ENCODE results near the gene SMOC1.

SMOC1 gene

DNA sequence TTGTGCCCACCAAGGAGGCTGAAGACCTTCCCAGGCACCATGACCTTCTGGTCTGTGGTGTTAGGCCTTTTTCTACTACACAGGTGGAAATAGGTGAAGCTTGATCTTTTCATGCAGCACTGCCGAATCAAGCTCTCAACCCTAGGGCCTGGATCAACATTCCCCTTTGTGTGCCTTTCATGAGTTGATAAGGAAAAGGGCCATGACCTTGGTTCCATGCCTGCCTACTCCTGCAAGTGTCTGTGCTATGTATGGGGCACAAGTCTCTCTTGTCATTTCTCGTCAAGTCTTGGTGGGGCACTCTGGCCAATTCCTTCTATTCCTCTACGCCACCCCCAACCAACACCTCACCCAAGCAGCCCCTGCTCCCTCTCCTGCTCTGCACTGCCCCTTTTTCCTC, 155.0 kb downstream of the SMOC1 start:
- no peak for DNase-seq (ENCODE audit: low read depth)

DNA sequence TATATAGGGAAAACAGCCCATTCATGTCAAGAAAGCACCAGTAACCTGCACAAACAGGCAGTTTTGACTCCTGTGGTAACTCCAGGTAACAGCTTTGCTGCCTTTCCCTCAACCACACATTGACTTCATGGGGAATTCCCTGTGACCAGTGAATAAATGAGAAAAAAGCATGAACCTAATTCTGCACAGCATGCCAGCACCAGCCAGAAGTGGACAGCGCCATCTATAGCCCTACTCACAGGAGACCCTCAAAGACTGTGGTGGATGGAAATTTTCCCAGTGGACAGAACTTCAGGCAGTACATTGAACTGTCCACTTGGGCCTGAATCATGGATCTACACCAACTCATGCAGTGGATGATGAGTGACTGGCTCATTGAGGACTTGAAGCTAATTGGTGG, 157.4 kb downstream of the SMOC1 start:
- no peak for DNase-seq (ENCODE audit: low read depth)

DNA sequence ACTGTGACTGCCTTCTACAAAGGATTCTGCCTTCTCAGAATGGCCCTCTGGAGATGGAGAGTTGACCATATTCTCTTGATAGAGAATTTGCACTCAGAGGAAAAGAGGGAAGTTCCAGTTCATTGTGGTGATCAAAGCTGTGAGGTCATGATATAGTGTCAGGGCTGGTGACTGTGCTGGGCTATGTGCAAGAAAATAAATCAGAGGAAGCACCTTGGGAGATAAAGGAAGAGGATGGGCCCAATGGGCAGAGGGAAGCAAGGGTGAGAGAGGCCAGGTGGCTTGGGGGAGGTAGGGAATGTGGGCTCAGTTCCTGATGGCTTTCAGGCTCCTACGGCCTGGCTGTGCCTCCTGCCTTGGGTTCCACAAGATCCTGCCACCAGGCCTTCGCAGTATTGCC, 163.8 kb downstream of the SMOC1 start:
- no peak for DNase-seq (ENCODE audit: low read depth)

DNA sequence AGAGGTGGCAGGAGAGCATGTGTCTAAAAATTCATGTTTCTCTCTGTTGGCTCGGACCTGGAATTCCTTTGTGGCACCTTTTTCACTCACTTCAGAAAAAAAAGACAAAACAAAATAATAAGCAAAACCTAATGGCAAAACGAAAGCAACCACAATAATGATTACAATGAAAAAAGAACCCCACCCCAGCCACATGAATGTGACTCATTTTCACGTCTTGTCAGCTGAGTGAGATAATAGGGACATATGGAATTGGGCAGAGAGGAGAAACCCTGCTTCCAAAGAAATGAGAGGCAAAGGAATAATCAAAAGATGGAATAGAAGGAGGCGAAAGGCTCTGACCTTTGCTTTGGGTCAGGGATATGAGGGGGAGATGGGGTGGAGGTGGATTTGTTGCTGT, 166.1 kb downstream of the SMOC1 start:
- DNase-seq (ENCODE audit: low read depth) = no peak

DNA sequence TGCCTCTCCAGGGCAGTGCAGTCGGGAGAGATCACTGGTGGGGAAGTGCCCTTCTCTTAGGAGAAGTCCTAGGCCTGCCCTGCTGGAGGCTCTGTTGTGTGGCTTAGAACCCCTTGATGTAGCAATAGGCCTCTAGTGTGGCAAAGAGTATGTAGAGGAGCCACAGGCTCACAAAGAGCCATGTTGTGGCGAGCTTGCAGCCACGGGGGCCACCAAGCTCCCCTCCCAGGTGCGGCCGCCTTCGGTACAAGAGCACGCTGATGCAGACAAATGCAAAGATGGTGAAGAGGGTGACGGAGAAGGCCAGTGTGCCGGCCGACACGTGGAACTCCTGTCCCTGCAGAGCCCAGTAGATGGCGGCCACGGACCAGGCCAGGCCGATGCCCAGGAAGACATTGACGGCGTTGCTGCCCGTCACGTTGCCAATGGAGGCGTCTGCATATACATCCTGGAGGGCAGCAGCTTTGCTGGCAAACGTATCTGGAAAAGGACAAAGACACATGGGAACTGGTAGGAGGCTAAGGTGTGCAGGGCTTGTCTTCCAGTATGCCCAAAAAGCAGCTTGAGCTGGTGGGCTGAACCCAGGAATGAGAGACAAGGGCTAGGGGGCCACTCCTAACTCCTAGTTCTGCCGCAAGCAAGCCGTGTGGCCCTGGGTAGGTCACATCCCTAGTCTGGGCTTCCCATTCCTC, 166.8 kb downstream of the SMOC1 start:
- DNase-seq (ENCODE audit: low read depth) = no peak

DNA sequence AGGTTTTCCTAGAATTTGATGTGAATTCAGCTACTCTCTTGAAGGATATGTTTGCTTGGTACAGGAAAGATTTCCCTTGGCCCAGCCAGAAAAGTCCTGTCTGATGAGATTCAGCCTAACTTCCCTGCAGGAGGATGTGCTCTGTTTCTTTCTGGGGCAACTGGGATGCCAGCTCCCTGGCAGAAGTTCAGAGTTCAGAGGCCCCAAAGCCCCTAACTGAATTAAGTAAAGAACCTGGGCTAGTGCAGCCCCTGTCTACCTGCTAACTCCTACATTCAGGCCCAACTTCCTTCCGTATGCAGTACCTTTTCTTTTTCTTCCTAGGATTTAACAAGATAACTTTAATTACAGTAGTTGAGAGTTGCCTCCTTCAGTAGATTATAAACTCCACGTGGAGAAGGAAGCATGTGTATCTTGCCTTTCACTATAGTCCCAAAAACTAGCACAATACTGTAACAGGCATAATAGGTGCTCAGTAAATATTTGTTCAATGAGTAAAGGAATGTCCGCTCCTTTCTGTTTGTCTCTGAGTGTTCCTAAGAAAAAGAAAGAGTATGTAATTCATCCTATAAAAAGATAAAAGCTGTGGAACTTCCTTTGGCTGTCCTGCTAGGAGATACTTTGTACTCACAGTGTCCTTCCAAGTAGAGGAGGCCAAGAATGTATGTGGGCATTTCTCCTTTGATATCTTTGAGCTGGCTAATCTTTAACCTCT, 168.5 kb downstream of the SMOC1 start:
- no peak for DNase-seq (ENCODE audit: low read depth)

DNA sequence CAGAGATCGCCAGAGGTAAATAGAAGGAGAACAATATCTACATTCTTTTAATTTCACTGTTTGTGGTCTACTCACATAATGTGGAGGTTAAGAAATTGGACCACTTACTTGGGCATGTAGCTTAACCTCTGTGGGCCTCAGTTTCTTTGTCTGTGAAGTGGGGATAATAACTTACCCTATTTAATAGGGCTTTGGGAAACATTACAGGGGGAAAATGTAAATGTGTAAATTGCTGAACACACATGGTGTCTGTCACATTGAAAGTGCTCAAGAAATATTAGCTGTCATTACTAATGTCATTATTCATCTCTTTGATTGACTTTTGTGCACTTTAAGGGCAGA, 169.1 kb downstream of the SMOC1 start:
- no peak for DNase-seq (ENCODE audit: low read depth)

DNA sequence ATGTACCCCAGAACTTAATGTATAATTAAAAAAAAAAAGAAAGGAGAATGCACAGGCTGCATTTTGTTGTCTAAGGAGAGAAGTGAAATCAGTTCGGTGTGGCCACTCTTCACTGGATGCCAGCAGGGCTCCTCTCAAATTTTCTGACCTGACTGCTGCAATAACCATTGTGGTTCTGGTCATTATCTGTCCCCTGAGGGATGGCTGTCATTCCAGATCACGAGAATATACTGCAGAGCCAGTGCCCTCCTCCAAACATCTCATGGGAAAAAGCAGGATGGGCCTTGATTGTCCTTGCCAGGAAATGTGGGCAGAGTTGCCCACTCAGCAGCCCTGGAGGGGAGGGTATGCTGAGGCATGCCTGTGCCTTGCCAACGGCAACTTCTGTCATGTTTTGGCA, 170.4 kb downstream of the SMOC1 start:
- DNase-seq (ENCODE audit: low read depth) = no peak

DNA sequence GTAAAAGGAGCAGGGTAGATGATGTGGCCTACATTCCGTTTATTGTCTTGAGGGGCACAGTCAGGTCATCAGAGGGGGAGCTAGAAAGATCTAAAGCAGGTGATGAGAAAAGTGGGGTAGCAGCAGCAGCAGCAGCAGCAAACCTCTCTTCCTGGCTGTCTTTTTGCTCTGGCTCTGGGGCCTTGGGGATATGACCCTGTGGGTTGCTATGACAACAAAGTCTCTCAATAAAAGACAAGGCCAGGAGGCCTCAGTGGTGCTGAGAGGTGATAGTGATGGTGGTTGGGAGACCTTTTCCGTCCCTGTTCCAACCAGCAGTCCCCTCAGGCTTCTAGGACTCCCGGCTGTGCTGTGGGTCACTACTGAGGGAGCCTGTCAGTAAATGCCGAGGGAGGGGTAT, 170.9 kb downstream of the SMOC1 start:
- DNase-seq (ENCODE audit: low read depth) = no peak

DNA sequence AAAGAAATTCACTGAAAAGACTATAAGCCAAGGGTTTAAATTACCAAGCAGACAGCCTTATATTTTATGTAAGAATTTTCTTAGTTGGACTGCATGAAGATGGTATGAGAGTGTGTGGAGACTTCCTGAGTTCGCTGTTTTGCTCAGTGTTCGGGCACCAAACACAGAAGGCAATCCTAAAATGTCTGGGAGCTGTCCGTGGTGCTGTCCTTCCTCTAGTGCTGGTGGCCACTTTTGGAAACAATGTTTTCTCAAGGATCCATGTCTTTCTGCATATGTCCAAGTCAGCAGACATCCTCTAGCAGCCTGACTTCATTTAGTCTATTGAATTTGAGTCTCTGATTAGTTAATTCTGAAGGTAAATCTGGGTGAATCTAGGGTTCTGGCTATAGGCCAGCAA, 173.8 kb downstream of the SMOC1 start:
- no peak for DNase-seq (ENCODE audit: low read depth)

DNA sequence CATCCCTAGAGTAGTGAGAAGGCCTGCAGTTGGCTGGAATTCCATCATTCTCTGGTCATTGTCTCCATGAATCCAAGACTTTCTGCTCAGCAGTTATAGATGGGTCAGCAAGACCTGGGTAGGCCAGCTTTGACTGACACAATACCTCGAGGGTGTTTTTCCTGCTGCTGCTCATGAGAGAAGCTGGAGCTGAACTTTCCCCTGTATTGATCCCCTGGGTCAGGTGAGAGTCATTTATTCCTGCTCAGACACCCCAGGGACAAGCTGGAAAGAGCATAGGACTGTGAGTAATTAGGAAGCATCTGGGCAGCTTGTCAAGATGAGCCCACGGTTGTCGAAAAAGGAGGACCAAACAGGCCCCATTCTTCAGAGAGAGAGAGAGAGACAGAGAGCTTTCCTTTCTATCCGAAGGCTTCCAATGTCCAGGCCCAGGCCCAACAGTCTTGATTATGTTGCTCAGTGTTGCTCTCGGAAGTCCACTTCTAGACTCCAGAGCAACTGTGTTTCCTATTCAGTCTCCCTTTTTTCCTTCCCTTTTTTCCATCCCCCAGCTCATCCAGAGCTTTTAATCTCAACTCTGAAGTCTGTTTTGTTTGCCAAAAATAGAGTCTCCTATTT, 178.4 kb downstream of the SMOC1 start:
- DNase-seq (ENCODE audit: low read depth) = no peak

DNA sequence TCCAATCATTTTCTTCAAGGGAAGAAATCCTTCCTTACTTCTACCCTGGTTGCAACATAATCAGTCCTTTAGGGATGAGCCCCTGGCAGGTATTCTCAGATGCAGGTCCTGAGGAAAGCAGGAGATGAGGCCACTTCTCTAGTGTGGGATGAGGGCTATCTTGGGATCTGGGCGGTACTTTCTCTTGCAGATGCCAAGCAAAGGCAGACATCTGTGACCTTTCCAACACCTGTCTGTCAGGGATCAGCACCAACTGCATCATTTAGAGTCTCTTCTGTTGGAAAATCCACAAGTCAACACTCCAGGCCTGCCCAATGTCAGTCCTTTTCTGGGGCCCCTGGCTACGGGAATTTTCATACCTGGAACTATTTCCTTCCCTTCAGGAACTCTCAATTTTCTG, 180.3 kb downstream of the SMOC1 start:
- DNase-seq (ENCODE audit: low read depth) = no peak

DNA sequence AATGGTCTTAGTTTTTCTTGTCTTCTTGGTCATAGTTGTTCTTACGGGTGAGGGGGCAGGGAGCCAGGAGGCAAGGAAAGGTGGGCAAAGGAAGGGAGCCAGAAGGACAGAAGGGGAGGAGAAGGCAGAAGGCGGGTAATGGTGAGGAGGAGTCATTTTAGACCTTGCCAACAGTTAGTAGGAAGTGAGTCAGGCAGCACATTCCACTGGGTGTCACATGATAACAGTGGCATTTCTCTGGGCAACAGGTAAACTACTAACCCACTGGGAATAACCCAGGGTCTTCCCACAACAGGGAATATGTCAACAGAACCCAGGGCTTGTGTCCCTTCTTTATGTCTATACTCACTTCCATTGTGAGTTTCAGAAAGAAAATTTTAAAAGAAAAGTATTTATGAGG, 181.9 kb downstream of the SMOC1 start:
- no peak for DNase-seq (ENCODE audit: low read depth)

DNA sequence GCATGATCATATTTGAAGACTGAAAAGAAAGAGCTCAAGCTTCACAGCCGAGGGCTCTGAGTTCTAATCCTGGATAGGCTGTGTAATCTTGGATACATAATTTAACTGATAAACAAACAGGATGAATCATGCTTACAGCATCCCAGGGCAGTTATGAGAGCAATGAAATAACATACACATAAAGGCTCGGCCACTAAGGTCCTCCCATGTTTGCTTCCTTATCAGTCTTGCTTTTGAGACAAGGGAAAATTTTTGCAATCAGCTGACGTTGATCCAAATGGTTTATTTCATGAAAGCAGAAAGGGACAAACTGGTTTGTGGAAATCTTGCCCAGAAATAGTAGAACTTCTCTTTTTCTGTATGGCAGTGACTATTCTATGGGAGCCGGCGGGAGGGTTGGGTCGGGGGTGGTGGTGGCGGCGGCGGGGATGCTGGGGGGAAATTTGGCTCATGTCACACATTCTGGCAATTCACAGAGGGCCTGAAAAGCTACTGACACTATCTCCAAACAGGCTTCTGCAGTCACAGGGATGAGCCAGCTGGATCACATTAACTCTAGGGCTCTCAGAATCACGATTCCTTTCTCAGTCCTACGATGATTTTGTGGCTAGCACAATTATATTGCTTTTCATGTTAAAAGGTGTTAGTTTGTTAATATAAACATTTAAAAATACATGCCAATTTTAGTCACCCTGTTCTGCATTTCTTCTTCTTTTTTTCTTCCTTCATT, 185.1 kb downstream of the SMOC1 start:
- no peak for DNase-seq (ENCODE audit: low read depth)

DNA sequence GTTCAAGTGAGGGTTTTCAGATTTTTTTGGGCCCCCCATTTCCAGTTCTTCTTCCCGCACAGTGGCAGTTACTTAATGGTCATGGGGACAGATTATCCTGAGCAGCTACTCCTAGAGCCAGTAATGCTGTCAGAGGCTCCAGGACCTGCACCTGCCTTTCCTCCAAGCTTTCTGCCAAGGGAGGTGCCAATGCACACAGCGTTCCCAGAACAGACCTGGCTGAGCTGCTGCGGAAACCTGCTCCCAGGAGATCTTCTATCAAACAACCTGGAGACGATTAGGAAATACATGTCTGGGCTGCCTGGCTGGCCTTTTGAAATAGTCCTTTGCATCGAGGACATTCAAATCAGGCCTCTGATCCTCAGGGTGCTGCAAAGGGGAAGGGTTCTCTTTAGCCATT, 188.6 kb downstream of the SMOC1 start:
- no peak for DNase-seq (ENCODE audit: low read depth)

DNA sequence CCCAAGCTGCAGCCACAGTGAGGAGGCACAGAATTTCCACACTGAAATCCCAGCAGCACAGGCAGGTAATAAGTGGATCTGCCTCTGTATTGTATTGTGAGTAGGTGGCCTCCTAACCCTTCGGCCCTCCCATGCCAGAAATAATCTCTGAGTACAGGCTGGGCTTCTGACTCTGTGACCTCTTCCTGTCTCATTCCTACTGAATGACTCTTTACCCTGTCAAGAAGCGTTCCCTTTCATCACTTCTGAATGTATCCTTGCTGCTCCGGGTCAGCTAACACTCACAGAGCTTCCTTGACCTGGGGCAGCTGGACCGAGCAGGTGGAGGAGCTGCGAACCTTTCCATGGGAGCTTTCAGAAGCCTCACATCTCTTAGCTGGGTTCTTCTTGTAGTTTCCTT, 190.0 kb downstream of the SMOC1 start:
- no peak for DNase-seq (ENCODE audit: low read depth)

DNA sequence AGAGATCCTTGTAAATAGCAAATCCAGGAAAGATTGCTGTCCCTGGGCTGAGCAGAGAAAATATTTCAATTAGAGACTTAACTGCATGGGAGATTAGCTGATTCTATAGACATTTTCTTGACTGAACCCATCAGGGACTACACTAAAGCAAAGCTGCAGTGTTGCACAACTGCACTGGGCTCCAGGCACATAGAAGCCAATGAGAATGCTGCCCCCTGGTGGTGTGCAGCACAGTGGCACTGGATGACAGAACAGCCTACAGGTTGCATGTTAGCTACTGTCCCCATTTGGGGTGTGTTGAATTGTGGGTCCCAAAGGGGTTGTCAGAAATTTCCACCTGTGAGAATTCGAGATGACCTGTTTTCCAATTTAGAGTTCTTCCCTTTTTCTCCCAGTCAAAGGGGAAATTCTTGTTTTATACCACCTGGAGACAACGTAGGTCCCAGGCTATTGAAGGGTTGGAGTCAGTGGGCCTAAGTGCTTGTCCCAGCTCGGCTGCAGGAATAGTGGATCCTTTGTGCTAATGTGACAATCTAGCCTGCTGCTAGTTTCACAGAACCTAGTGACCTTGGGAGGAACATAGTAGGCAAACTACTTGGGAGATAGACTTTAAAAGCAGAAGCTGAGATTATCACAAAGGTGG, 194.8 kb downstream of the SMOC1 start:
- no peak for DNase-seq (ENCODE audit: low read depth)

DNA sequence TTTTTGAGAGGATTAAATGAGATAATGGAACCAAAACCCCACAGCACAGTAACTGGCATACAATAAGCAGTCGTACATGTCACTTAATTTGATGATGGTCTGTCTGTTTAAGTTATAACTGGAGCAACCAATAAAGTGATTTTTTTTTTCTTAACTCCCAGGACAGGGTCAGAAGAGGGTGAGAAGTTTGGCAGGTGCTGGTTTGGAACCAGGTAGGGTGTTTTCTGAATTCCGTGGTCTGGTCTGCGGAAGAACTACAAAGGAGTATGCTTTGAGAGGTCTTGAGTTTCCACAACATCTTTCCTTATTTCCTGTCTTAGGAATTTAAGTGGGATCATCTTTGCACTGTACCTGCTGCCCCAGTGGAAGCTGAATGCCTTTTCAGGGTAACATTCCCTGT, 197.8 kb downstream of the SMOC1 start:
- no peak for DNase-seq (ENCODE audit: low read depth)

DNA sequence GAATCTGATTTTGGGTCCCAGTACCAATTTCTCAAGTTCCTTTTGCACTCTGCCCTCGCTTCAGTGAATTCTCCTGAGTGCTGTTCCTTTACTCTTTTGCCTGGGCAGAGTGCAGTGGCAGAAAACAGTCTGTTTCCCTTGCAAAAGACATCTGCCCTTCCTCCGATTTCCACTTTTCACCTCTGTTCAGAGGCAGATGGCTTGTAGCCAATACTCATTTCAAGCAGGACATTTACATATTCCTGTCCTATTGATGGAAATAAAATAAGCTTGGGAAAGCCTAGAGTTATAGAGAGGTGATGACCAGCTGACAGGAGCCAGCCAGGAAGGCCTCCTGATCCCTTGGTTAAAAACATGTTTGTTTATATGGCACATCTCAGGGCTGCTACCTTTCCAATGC, 198.5 kb downstream of the SMOC1 start:
- no peak for DNase-seq (ENCODE audit: low read depth)

DNA sequence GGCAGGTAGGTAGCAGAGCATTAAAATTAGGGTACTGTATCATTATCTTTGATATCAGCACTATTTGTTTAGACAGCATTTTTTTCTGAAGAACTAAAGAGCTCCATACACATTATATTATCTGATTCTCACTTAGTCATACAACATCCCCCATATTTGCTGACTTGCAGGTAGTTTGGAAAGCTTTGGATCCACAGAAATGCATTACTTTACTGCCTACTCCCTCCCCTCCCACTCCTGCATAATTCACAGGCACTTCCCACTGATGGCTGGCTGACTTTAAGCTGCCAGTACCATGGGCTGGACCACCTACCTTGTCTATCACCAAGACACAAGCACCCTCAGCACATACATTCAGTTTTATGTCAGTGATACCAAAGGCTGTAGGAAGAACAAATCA, 199.1 kb downstream of the SMOC1 start:
- no peak for DNase-seq (ENCODE audit: low read depth)

DNA sequence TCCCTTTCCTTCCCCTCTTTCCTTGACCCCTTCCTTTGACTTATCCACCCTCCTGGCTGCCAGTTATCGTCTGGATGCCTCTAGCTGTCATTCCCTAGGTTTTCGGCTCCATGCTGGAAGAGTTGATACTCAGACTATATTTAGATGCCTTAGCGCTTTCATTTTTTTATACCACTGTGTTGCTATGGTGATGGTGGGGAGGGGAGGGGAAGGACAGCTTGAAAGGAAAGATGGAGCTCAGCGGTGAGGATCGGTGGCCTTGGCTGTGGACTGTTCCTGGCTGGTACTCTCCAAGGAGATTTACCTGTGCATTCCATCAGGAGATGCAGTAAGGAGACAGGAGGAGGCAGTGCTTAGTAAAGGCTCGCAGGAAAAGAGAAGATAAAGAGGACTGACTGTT, 200.9 kb downstream of the SMOC1 start:
- DNase-seq (ENCODE audit: low read depth) = no peak

Measured in stimulated activated CD8-positive, alpha-beta memory T cell treated with anti-CD3 and anti-CD28 coated beads, Interleukin-12 subunit alpha, Interleukin-12 subunit beta, amount 100 ng/mL, for 4 hours (primary cell).